HUDEP-2 (cell line): ENCODE data around the gene OPN1SW.

ENCODE experiments used
- DNase-seq, 76 experiments: peaks; one replicate each; lab custom pipeline; 2025; ENCODE audit not compliant: unreplicated experiment in 76 of 76; lab: John Stamatoyannopoulos, UW

OPN1SW gene

GRCh38 chr7:128775744-128776474 lies at the start of gene OPN1SW:
TSS of gene OPN1SW (minus strand) at chr7:128775794. CDS start at chr7:128775781, 13 bp downstream.
- no peak for DNase-seq

- no peak for DNase-seq
Observed at GRCh38 chr7:128821724-128822123, 46.1 kb upstream of the OPN1SW start.

GRCh38 chr7:128818694-128819093 lies 43.1 kb upstream of the OPN1SW start:
- DNase-seq = no peak

GRCh38 chr7:128815289-128815942 lies 39.8 kb upstream of the OPN1SW start:
- DNase-seq = no peak

GRCh38 chr7:128814499-128814898 lies 38.9 kb upstream of the OPN1SW start:
- no peak for DNase-seq

GRCh38 chr7:128812514-128813168 lies 37.0 kb upstream of the OPN1SW start:
- DNase-seq = peak in 2 of 76 experiments; percentile 5 to 7

GRCh38 chr7:128811631-128812430 lies 36.2 kb upstream of the OPN1SW start:
- DNase-seq = no peak

GRCh38 chr7:128810997-128811396 lies 35.4 kb upstream of the OPN1SW start:
- no peak for DNase-seq

GRCh38 chr7:128810473-128810872 lies 34.9 kb upstream of the OPN1SW start:
- DNase-seq = no peak

GRCh38 chr7:128809363-128809762 lies 33.8 kb upstream of the OPN1SW start:
- no peak for DNase-seq

- no peak for DNase-seq
Observed at GRCh38 chr7:128807191-128807590, 31.6 kb upstream of the OPN1SW start.

- DNase-seq = no peak
Observed at GRCh38 chr7:128805225-128805624, 29.6 kb upstream of the OPN1SW start.

GRCh38 chr7:128804484-128804883 lies 28.9 kb upstream of the OPN1SW start:
- DNase-seq = no peak

- DNase-seq = no peak
Observed at GRCh38 chr7:128801667-128802418, 26.2 kb upstream of the OPN1SW start.

- no peak for DNase-seq
Observed at GRCh38 chr7:128801003-128801402, 25.4 kb upstream of the OPN1SW start.

- no peak for DNase-seq
Observed at GRCh38 chr7:128800567-128800966, 25.0 kb upstream of the OPN1SW start.

GRCh38 chr7:128799451-128799850 lies 23.9 kb upstream of the OPN1SW start:
- no peak for DNase-seq

GRCh38 chr7:128796327-128796726 lies 20.7 kb upstream of the OPN1SW start:
- no peak for DNase-seq

GRCh38 chr7:128795129-128795528 lies 19.5 kb upstream of the OPN1SW start:
- DNase-seq = no peak

GRCh38 chr7:128794436-128794835 lies 18.8 kb upstream of the OPN1SW start:
- DNase-seq = no peak
